Neutrophil (primary cell): ENCODE measurements around the gene CCDC24.
A peak's percentile ranks its signal among the peaks of the same experiment; 100 is the strongest.

Experiments used
- H3K27ac ChIP-seq: fragments of 200-600 bp; sonication (generic); 2 replicates; pipeline ENCODE4 v1.5.1; 2016; ENCODE audit warnings: mild to moderate bottlenecking, moderate library complexity
- H3K27me3 ChIP-seq: fragments of 200-600 bp; sonication (generic); 2 replicates; pipeline ENCODE4 v1.6.0; 2016; ENCODE audit warnings: mild to moderate bottlenecking
- H3K36me3 ChIP-seq: fragments of 200-600 bp; sonication (generic); 2 replicates; pipeline ENCODE4 v1.5.1; 2017
- H3K4me1 ChIP-seq, 2 experiments: fragments of 200-600 bp in 1 of 2; sonication (generic) in 1 of 2; 1 replicate in 1 of 2; 2 replicates in 1 of 2; pipeline versions ENCODE4 v1.5.1 to v1.6.1; 2013 to 2016; ENCODE audit warnings: low read depth in 1 of 2, low read length in 1 of 2, mild to moderate bottlenecking in 1 of 2, moderate library complexity in 1 of 2; ENCODE audit not compliant: control insufficient read depth in 1 of 2, insufficient read depth in 1 of 2
- H3K4me3 ChIP-seq, 2 experiments: fragments of 200-600 bp in 1 of 2; sonication (generic) in 1 of 2; 1 replicate in 1 of 2; 2 replicates in 1 of 2; pipeline ENCODE4 v1.5.1; 2013 to 2016; ENCODE audit warnings: low read depth in 1 of 2, low read length in 1 of 2, mild to moderate bottlenecking in 1 of 2, moderate library complexity in 1 of 2
- H3K9me3 ChIP-seq: fragments of 200-600 bp; sonication (generic); 2 replicates; pipeline ENCODE4 v1.5.1; 2016
- TF ChIP-seq, protein P1 (sequence below): fragments of 200-600 bp; sonication (generic); IDR thresholded peaks from 2 replicates; pipeline ENCODE4 v1.5.1; 2016; ENCODE audit warnings: antibody characterized with exemption

CCDC24 gene

GRCh38 chr1:43976890-43977289 lies 14.5 kb upstream of the CCDC24 start:
- H3K4me1 ChIP-seq, result peaks cover 64 to 68% of the 10 kb centered on the region in 2 experiments

DNA sequence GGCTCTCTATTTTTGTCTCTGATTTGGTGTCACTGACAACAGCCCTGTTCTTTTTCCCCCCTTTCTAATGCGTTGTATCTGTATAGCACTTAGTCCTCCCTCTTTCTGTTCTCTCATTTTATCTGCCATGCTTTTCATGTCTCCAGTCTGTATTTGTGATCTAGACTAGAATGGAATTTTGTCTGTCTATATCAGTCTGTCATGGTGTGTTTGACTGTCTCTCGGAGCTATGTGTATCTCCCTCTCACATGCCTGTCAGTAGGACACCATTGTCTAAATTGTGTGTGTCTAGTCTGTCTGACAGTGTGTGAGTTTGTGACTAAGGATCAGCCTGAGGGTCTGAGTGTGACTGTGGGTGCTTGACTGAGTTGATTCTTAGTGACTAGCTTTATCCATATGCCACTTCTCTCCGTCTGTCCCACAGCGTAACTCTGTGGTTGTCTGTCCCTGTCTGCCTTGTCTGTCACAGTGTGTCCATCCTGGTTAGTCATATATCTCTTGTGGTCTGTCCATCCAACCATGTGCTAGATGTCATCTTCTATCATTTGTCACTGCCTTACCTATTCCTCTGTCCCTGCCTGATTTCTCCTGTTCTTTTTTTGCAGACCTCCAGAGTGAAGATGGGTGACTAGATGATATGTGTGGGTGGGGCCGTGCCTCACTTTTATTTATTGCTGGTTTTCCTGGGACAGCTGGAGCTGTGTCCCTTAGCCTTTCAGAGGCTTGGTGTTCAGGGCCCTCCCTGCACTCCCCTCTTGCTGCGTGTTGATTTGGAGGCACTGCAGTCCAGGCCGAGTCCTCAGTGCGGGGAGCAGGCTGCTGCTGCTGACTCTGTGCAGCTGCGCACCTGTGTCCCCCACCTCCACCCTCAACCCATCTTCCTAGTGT lies 13.8 kb upstream of the CCDC24 start:
- Histone ChIP-seq H3K27ac (peak overlapping the region; percentile 98), H3K4me3 (peak overlapping the region; percentile 57 to 96), H3K9me3 (no peaks in the 10 kb centered on the region), H3K36me3 (peaks cover 30% of the 10 kb centered on the region), H3K4me1 (peaks cover 72 to 75% of the 10 kb centered on the region in 2 experiments), H3K27me3 (peaks cover 13% of the 10 kb centered on the region)
- TF ChIP-seq, protein P1, sequence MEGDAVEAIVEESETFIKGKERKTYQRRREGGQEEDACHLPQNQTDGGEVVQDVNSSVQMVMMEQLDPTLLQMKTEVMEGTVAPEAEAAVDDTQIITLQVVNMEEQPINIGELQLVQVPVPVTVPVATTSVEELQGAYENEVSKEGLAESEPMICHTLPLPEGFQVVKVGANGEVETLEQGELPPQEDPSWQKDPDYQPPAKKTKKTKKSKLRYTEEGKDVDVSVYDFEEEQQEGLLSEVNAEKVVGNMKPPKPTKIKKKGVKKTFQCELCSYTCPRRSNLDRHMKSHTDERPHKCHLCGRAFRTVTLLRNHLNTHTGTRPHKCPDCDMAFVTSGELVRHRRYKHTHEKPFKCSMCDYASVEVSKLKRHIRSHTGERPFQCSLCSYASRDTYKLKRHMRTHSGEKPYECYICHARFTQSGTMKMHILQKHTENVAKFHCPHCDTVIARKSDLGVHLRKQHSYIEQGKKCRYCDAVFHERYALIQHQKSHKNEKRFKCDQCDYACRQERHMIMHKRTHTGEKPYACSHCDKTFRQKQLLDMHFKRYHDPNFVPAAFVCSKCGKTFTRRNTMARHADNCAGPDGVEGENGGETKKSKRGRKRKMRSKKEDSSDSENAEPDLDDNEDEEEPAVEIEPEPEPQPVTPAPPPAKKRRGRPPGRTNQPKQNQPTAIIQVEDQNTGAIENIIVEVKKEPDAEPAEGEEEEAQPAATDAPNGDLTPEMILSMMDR, result no peak

More at GRCh38 chr1:43976890-43977289, 14.5 kb upstream of the CCDC24 start:
- Histone ChIP-seq H3K36me3 (peaks cover 30% of the 10 kb centered on the region), H3K4me3 (peak overlapping the region; percentile 96), H3K9me3 (no peaks in the 10 kb centered on the region), H3K27me3 (peaks cover 13% of the 10 kb centered on the region), H3K27ac (peak overlapping the region; percentile 98)
- TF ChIP-seq, protein P1, result no peak

DNA sequence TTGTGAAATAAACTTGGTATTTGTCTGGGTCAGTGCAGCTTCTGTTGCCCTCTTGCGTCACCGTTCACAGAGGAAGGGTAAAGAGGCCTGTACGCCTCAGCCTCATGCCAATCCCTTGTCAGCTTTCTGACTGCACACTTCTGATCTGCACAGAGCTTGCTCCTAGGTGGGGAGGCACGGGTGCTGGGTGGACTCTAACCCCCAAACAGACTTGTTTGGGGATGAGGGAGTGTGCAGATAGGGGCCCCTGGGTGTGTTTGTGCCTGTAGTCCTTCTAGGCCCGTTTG lies 13.2 kb upstream of the CCDC24 start:
- Histone ChIP-seq H3K36me3 (peaks cover 30% of the 10 kb centered on the region), H3K4me1 (peaks cover 78 to 81% of the 10 kb centered on the region in 2 experiments), H3K27me3 (peaks cover 13% of the 10 kb centered on the region), H3K4me3 (peak overlapping the region; percentile 57 to 96), H3K27ac (peak overlapping the region; percentile 98), H3K9me3 (no peaks in the 10 kb centered on the region)
- TF ChIP-seq, protein P1, result no peak

DNA sequence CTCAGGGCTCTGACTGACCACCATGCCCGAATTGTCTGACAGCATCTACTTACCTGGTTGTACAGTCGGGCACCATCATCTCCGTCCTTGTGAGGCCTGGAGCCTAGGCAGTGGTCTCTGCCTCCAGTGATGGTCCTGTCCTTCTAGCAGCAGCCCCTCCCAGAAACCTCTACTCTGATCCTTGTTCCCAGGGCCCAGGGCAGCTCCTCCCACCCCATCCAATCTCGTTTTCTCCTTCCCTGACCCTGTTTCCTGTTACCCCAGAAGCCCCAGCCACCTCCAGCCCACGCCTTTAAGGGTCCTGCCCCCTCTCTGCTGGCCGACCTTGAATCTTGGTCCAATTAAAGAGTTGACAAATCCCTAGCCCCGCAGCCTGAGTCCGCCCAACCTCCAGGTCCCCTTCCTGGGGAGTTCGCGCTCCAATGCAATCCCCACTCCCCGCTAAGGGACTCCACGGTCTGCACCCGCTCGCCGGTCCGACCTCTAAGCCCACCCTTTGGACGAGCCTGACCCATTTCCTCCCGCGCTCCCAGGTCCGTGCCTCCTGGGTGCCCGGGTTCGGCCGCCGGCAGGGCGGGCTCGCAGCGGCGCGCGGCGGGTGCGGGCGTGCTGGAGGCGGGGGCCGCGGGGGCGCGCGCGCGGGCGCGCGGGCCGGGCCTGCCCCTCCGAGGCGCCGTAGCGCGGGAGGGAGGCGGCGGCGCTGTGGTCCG lies 12.7 kb upstream of the CCDC24 start, which contains the start of gene B4GALT2:
B4GALT2 (plus strand) TSS at position 660 of the 710 bp plus-strand sequence. CDS start 1,951 bp downstream, outside the sequence.
- Histone ChIP-seq H3K4me3 (peak within 1 kb of the TSS; percentile 57 to 96), H3K27me3 (peaks cover 13% of the 10 kb centered on the region), H3K27ac (peak within 1 kb of the TSS; percentile 98), H3K9me3 (no peaks in the 10 kb centered on the region), H3K4me1 (peaks cover 82 to 85% of the 10 kb centered on the region in 2 experiments), H3K36me3 (peaks cover 30% of the 10 kb centered on the region)
- TF ChIP-seq, protein P1, result no peak

- TF ChIP-seq, protein P1, result no peak
- peaks cover 13% of the 10 kb centered on the region for H3K27me3 ChIP-seq
- peak overlapping the region; percentile 26 to 64 for H3K4me3 ChIP-seq
- no peaks in the 10 kb centered on the region for H3K9me3 ChIP-seq
- H3K27ac ChIP-seq, result no peak overlapping the region
- H3K36me3 ChIP-seq, result peaks cover 30% of the 10 kb centered on the region
- peaks cover 80 to 83% of the 10 kb centered on the region in 2 experiments for H3K4me1 ChIP-seq
These were observed 12.2 kb upstream of the CCDC24 start for GRCh38 chr1:43979261-43979527.
